ENCODE results near the gene RPS19. TPM values are rescaled to one million over a fixed set of nuclear protein-coding genes. Genes with fewer than 3 reads are reported as not detected.

The RPS19 gene
- total RNA-seq, 1 donor, result 600 TPM

Small RNA genes within 50 kb of the gene (small RNA-seq; reads per million reads assigned to genes)
- not detected for gene MIR6797

Other genes with a start within 250 kb of the RPS19 start
- gene CEACAM4, start 233.2 kb upstream of the RPS19 start, total RNA-seq, result not detected in 2 replicates
- gene CEACAM7, start 172.0 kb upstream of the RPS19 start, total RNA-seq, result not detected in 2 replicates
- not detected in 2 replicates for gene CEACAM5, start 151.6 kb upstream of the RPS19 start, total RNA-seq
- not detected in 2 replicates for gene CEACAM6, start 104.7 kb upstream of the RPS19 start, total RNA-seq
- not detected in 2 replicates for gene CEACAM3, start 63.7 kb upstream of the RPS19 start, total RNA-seq
- not detected in 2 replicates for gene LYPD4, start 15.6 kb upstream of the RPS19 start, total RNA-seq
- gene DMRTC2, start 15.2 kb upstream of the RPS19 start, total RNA-seq, result not detected in 2 replicates
- gene CD79A, start 17.0 kb downstream of the RPS19 start, total RNA-seq, result not detected in 2 replicates
- 35.0 and 38.3 TPM in 2 replicates for gene ARHGEF1, start 22.9 kb downstream of the RPS19 start, total RNA-seq
- gene ERFL, start 68.2 kb downstream of the RPS19 start, total RNA-seq, result under 0.01 TPM in 1 of 2 replicates, not detected in the other
- gene RABAC1, start 99.1 kb downstream of the RPS19 start, total RNA-seq, result 105 and 173 TPM in 2 replicates
- not detected in 2 replicates for gene ATP1A3, start 134.0 kb downstream of the RPS19 start, total RNA-seq
- gene GRIK5, start 210.0 kb downstream of the RPS19 start, total RNA-seq, result not detected in 2 replicates
- gene ZNF574, start 215.9 kb downstream of the RPS19 start, total RNA-seq, result 13.5 and 19.0 TPM in 2 replicates

Data from fibroblast of villous mesenchyme (primary cell).